ENCODE measurements around the gene FIGNL2.
"Not testable (repeated sequence)": the region's sequence is repeated elsewhere in the genome, so short reads cannot be mapped to it uniquely, and the experiment has no call there.

GRCh38 chr12:51885294-51886020 is 36.9 kb upstream of the FIGNL2 start:
- TF ChIP-seq POLR2A (IDR thresholded peaks at IDR 0.05; ENCODE audit: low read length); GATA1 (IDR thresholded peaks at IDR 0.05; ENCODE audit: low read depth, low read length): not testable (repeated sequence)

All from erythroblast (primary cell).